Mucosa of descending colon (tissue), 3 donors: Measurements from ENCODE around the gene MAMLD1. TPM values are rescaled to one million over a fixed set of nuclear protein-coding genes. Genes with fewer than 3 reads are reported as not detected.

ENCODE experiments used
- ATAC-seq: fragments of 200-7000 bp; cut with Tn5 transposase; one replicate; pipeline ENCODE4 v1.9.1; 2020; ENCODE audit warnings: mild to moderate bottlenecking, moderate library complexity
- DNase-seq, 3 donors: peaks; one replicate each; pipeline ENCODE4 v3.0.0-alpha.2; 2020
- H3K36me3 ChIP-seq: fragments of 200-600 bp; one replicate; pipeline ENCODE4 v1.8.0; 2021; ENCODE audit warnings: low read depth, mild to moderate bottlenecking
- H3K4me1 ChIP-seq: fragments of 200-600 bp; one replicate; pipeline ENCODE4 v1.8.0; 2021; ENCODE audit warnings: low read depth, mild to moderate bottlenecking
- H3K4me3 ChIP-seq: fragments of 200-600 bp; one replicate; pipeline ENCODE4 v1.8.0; 2021; ENCODE audit warnings: mild to moderate bottlenecking
- H3K9me3 ChIP-seq: fragments of 200-600 bp; one replicate; pipeline ENCODE4 v1.8.0; 2021; ENCODE audit warnings: mild to moderate bottlenecking
- intact Hi-C, 2 donors: fragments of 100-400 bp; cut with DNase I in 1 of 2; cut with micrococcal nuclease in 1 of 2; formaldehyde crosslinking; loops; one replicate each; pipeline versions ENCODE4 v1.11.0 to v1.11.1; 2022; cut with DNase I, micrococcal nuclease
- total RNA-seq, 3 donors: library from RNA; stranded (reverse); fragmentation: NEBNext Ultra II Directional in 2 of 3; extraction: Animal tissue kit (Norgen Biotek cat#: 25700) in 2 of 3; gene quantifications; one replicate each; pipeline versions ENCODE4 v1.2.1 to v1.2.4, GENCODE V29; 2021 to 2023
- TF ChIP-seq, protein P1 (sequence below): fragments of 200-600 bp; IDR thresholded peaks from one replicate; pipeline ENCODE4 v1.8.0; 2022; ENCODE audit warnings: antibody characterized with exemption, mild to moderate bottlenecking
- donor health status: DM: no; HTN: no; CAD: no; lungs with moderate emphysema.
- donor health status: DM: no; HTN: no; CAD: no.
- donor health status: DM: no; HTN: yes; CAD: no.

MAMLD1 gene
- total RNA-seq, 3 donors from 2014 or later = 0.69 to 4.5 (median 1.0) TPM

DNA sequence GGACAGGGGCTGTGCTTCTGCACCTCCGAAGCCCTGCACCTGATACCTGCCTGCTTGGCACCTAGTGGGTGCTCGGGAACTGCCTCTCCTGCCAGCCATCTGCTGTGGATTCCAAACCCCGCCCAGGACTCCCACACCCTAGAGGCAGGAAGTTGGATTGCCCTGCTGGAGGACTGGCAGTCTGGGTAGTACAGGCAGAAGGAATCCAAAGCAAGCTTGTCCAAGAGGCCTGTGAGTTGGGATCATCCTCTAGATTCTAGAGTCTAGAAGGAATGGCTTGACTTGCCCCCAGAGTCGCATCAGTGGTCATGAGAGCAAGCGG lies 140.7 kb downstream of the MAMLD1 start:
- Histone ChIP-seq H3K9me3 (no peaks in the 10 kb centered on the region), H3K4me1 (no peaks in the 10 kb centered on the region), H3K36me3 (no peaks in the 10 kb centered on the region), H3K4me3 (no peak overlapping the region)
- intact Hi-C loops = no loop called here
- DNase-seq = peak in 2 of 3 donors; percentile 53 to 59
- TF ChIP-seq, protein P1, sequence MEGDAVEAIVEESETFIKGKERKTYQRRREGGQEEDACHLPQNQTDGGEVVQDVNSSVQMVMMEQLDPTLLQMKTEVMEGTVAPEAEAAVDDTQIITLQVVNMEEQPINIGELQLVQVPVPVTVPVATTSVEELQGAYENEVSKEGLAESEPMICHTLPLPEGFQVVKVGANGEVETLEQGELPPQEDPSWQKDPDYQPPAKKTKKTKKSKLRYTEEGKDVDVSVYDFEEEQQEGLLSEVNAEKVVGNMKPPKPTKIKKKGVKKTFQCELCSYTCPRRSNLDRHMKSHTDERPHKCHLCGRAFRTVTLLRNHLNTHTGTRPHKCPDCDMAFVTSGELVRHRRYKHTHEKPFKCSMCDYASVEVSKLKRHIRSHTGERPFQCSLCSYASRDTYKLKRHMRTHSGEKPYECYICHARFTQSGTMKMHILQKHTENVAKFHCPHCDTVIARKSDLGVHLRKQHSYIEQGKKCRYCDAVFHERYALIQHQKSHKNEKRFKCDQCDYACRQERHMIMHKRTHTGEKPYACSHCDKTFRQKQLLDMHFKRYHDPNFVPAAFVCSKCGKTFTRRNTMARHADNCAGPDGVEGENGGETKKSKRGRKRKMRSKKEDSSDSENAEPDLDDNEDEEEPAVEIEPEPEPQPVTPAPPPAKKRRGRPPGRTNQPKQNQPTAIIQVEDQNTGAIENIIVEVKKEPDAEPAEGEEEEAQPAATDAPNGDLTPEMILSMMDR = no peak
- peak; percentile 84 for ATAC-seq

DNA sequence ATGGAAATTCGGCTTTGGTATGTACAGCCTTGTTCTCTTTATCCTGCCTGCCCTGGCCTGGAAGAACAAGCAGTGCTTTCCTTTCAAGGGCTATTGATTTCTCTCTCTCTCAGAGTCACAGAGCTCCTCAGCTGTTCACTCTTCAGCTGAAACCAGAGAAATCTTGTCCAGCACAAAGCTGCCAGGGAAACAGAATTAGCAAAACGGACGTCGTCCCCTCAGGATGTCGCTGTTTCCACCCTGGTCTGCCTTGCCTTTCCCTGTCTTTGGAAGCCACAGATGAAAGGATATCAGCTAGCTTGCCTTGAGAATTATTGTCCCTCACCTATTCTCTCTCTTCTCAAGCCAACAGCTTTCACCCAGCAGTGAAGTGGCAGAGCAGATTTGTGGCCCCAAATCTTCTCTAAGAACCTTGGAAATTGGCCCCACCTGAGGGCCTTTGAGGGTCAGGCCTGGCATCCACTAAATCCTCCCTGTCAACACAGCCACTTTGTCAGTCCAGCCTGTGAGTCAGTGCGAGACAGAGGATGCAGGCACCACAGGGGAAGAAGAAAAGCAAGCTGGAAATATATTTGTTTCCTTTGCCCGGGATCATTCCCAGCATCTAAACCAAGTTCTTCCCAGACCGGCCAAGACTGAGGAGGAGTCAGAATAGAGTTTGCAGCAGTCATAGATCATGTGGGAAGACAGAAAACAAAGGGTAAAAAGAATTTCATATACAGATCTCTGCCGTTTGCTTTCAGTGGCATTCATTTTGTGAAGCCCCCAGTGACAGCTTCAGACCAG lies 141.5 kb downstream of the MAMLD1 start:
- H3K36me3 ChIP-seq = no peaks in the 10 kb centered on the region
- intact Hi-C loops = no loop called here
- TF ChIP-seq, protein P1 = no peak
- no peaks in the 10 kb centered on the region for H3K9me3 ChIP-seq
- DNase-seq (no peak), ATAC-seq (no peak)
- no peaks in the 10 kb centered on the region for H3K4me1 ChIP-seq
- H3K4me3 ChIP-seq = no peak overlapping the region

DNA sequence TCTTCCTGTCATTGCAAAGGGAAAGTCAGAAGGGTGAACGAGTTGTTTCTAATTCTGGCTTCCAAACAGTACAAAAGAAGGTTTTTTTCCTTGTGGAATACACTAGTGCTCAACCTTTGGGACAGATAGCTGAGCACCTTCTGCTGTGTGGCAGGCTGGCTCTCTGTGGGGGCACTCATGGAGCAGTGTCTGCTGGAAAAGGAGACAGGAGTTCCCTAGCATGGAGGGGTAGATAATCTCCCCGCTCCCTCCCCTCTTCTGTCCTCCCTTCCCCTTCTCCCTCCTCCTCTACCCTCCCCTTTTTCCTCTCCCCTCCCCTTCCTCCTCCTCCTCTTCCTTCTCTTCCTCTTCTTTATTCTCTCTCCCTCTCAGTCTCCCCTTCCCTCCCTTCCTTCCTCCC lies 142.9 kb downstream of the MAMLD1 start:
- intact Hi-C loops = no loop called here
- TF ChIP-seq, protein P1 = no peak
- Histone ChIP-seq H3K4me1 (no peaks in the 10 kb centered on the region), H3K36me3 (no peaks in the 10 kb centered on the region), H3K9me3 (no peaks in the 10 kb centered on the region), H3K4me3 (no peak overlapping the region)
- DNase-seq (no peak), ATAC-seq (no peak)

DNA sequence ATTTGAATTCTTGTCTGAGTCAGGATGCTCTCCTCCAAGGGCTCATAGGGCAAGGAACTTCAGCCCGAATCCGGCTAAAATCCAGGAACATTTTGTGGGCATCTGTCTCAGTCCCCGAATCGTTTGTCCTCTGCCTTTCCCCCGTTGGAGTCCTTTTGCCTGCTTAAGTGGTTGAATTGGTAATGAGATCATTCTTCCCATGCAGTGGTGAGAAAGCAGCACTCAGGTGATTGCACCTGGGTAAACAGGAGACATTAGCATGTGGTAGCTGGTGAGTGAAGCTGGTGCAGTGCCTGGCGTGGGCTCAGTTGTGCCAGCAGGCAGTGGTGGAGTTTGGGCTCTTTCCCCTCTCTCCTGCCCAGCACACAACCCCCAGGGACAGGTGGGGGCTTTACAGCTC lies 143.4 kb downstream of the MAMLD1 start:
- no peak for DNase-seq
- Histone ChIP-seq H3K4me1 (no peaks in the 10 kb centered on the region), H3K4me3 (no peak overlapping the region), H3K9me3 (no peaks in the 10 kb centered on the region), H3K36me3 (no peaks in the 10 kb centered on the region)
- TF ChIP-seq, protein P1 = no peak
- intact Hi-C loops = no loop called here
- ATAC-seq = no peak

DNA sequence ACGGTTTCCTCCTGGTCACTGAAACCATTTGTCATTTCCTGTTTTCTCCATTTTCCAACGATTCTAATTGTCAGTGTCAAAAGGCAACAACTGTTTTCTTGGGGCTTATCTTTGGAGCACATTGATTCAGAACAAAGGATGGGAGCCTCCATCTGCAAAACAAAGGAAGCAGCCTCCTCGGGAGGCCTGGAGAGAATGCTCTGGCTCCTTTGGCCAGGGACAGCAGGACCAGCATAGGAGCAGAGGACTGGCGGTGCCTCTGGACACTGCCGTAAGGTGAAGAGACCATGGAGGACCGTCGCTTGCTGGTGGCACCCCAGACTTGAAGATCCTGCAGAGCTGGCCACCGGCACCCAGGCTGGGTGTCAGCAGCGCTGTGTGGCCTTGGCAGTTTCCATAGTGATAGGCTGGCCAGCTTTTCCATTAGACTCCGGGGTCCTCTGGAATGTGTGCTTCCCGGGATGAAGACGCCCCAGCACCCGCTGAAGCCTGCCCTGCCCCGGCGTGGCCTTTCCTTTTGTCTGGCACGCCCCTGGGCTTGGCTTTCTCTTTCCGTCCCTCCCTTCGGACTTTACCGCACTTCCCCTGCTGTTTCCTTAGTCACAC lies 144.2 kb downstream of the MAMLD1 start:
- ATAC-seq (peak; percentile 65), DNase-seq (peak in 2 of 3 donors; percentile 40 to 56)
- H3K4me1 ChIP-seq = no peaks in the 10 kb centered on the region
- H3K9me3 ChIP-seq = no peaks in the 10 kb centered on the region
- intact Hi-C loops = no loop called here
- H3K4me3 ChIP-seq = no peak overlapping the region
- TF ChIP-seq, protein P1 = no peak
- no peaks in the 10 kb centered on the region for H3K36me3 ChIP-seq
